Measurements from ENCODE around the gene GPR15. TPM values are rescaled to one million over a fixed set of nuclear protein-coding genes. Genes with fewer than 3 reads are reported as not detected.

The GPR15 gene
- total RNA-seq, 1 donor from 2014 or later = 2.5 TPM

DNA sequence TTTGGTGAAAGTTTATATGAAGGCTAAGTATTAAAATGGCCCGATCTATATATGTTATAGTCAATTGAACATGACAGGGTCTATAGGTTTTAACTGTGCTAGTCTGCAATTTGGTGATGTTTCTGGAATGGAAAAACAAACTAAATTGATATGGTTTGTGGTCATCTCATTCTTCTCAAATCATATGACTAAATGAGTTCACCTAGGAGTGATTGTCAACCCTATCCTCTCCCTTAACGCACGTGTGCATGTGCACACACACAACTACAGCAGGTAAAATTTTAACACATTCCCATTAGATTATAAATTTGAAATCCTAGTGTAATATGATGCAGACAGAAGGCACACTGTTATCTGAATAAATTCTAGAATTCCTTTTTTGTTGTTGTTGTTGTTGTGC lies 18.0 kb upstream of the GPR15 start:
- H3K9me3 ChIP-seq = no peaks in the 10 kb centered on the region
- ATAC-seq (no peak), DNase-seq (no peak)
- intact Hi-C loops (cut with DNase I) = no loop called here
- H3K27me3 ChIP-seq = no peaks in the 10 kb centered on the region
- no peak overlapping the region for H3K27ac ChIP-seq
- H3K36me3 ChIP-seq = peaks cover 50% of the 10 kb centered on the region
- H3K4me3 ChIP-seq = no peak overlapping the region
- no peak for TF ChIP-seq CTCF (IDR thresholded peaks at IDR 0.05)
- H3K4me1 ChIP-seq = no peaks in the 10 kb centered on the region

DNA sequence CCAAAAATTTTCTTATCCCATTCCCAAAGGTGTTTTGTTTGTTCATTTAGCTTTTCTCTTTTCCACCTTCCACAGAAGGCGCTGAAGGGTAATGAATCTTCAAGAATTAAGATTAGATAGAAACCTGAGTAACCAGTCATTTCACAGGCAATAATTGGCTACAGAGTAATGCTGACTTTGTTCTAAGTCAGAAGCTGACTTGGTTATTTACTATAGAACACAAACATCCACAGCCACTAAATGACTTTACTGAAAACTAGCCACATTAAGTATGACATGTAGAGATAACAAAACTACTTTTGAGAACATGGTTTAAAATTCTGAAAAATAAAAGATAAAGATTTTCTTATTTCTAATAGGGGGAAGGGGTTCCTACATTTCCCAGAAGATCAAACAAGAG lies 16.8 kb upstream of the GPR15 start:
- Histone ChIP-seq H3K4me1 (no peaks in the 10 kb centered on the region), H3K36me3 (peaks cover 58% of the 10 kb centered on the region), H3K27ac (no peak overlapping the region), H3K27me3 (no peaks in the 10 kb centered on the region), H3K4me3 (no peak overlapping the region), H3K9me3 (no peaks in the 10 kb centered on the region)
- no peak for ATAC-seq
- intact Hi-C loops (cut with DNase I) = no loop called here
- DNase-seq = no peak
- no peak for TF ChIP-seq CTCF (IDR thresholded peaks at IDR 0.05)

DNA sequence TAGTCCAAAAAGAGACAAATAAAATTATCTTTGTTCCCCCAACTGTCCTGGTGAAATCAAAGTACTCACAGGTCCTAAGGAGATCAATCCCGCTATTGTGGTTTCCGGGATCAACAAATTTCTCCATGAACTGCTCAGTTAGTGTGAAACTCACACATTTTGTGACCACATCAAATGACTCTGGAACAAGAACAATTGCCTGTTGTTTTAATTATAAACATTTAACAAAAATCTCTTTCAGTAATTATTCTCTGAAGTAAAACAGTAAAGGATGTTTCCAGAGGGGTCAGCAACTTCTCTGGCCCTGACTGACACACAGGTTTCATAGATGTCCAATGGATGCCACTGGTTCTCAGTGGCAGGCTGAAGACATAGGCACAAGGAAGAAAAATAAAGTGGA lies 13.0 kb upstream of the GPR15 start:
- Histone ChIP-seq H3K27me3 (no peaks in the 10 kb centered on the region), H3K4me1 (peaks cover 9% of the 10 kb centered on the region), H3K4me3 (no peak overlapping the region), H3K27ac (no peak overlapping the region), H3K36me3 (peaks cover 55% of the 10 kb centered on the region), H3K9me3 (no peaks in the 10 kb centered on the region)
- intact Hi-C loops (cut with DNase I) = no loop called here
- ATAC-seq (no peak), DNase-seq (no peak)
- TF ChIP-seq CTCF (IDR thresholded peaks at IDR 0.05) = no peak

GRCh38 chr3:98519351-98519750 lies 12.4 kb upstream of the GPR15 start:
- no peak for ATAC-seq
- Histone ChIP-seq H3K36me3 (peaks cover 51% of the 10 kb centered on the region), H3K27ac (no peak overlapping the region), H3K4me3 (no peak overlapping the region), H3K9me3 (no peaks in the 10 kb centered on the region), H3K4me1 (peaks cover 9% of the 10 kb centered on the region), H3K27me3 (no peaks in the 10 kb centered on the region)
- no peak for DNase-seq
- intact Hi-C loops (cut with DNase I) = no loop called here
- TF ChIP-seq CTCF (IDR thresholded peaks at IDR 0.05) = no peak

DNA sequence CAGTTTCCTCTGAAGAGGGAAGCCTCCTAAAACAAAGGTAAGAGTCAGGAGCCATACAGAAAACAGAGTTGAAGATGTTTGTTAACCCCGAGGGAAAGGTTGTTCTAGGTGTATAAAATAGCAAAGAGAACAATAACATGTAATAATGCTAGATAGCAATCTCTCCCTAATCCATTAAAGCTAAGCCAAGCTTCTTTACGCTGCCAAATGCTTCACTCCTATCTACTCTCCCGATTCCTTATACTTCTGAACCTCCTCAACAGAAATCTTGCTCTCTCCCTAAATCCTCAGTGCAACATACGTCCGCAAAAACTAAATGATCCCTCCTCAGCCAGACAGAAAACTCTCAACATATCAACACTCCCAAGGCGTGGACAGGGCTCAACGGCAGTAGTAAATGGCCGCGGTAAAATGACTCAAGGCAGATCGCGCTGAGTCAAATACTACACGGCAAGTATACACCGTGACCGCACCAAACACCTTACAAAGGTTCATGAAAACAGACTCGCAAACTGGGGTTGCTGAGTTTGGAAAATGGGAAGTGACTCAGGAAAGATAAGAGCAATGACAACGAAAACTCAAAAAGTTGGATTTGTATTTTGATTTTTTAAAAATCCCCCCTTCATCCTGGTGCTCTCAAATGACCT lies 9.8 kb upstream of the GPR15 start:
- no peak for DNase-seq
- H3K27ac ChIP-seq = peak overlapping the region; percentile 95
- H3K4me3 ChIP-seq = peak overlapping the region; percentile 74
- H3K9me3 ChIP-seq = no peaks in the 10 kb centered on the region
- peaks cover 25% of the 10 kb centered on the region for H3K36me3 ChIP-seq
- ATAC-seq = peak; percentile 53
- peaks cover 9% of the 10 kb centered on the region for H3K4me1 ChIP-seq
- intact Hi-C loops (cut with DNase I) = no loop called here
- no peaks in the 10 kb centered on the region for H3K27me3 ChIP-seq
- no peak for TF ChIP-seq CTCF (IDR thresholded peaks at IDR 0.05)
